Measurements from ENCODE around the gene STARD10.

Gene STARD10, protein sequence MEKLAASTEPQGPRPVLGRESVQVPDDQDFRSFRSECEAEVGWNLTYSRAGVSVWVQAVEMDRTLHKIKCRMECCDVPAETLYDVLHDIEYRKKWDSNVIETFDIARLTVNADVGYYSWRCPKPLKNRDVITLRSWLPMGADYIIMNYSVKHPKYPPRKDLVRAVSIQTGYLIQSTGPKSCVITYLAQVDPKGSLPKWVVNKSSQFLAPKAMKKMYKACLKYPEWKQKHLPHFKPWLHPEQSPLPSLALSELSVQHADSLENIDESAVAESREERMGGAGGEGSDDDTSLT

DNA sequence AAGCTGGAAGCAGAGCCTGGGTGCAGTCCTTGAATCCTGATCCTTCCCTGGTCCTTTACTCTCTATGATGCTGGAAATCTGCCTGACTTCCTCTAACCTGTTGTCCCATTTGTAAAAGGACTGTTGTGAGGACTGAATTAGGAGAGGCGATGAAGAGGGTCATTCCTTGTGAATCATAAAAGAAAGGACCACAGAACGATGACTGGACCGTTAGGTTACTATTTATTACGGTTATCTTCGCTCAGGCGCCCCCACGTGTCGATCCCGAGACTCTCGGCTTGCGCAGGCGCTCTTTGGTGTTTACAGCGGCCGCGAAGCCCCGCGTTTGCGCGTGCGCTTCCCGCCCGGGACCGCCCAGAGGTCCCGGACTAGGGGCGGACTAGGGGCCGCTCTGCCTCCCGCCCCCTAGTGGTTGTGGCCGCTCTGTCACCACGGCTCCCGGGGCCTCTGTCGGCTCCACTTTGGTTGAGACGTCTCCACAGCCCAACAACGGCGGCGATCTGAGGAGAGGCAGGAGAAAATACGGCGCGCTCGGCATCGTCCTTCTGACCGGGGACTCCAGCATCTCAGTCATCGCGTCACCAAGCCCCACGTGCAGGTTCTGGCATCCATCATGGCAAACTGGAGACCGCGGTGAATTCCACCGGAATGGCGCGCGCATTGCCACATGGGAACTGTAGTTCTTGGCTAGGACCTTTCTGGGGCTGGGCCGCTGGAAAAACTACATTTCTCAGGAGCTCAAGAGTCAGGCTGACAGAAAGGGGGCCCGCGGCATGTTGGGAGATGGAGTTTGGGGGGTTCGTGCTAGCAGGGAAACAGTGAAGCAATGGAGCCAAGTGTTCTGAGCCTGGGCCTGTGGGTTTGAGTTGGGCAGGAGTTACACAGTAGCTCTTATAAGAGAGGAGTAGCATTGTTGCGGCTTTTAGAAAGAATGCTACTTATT is at the start of gene STARD10:
STARD10 (minus strand) TSS at position 623 of the 943 bp plus-strand sequence. CDS start 12,866 bp downstream, outside the sequence.
- in situ Hi-C loops (cut with HindIII; ENCODE audit: low sequenced_read_pairs): no loop called here
- peak within 1 kb of the TSS; percentile 78 for H3K4me3 ChIP-seq (ENCODE audit: low read depth, low read length)
- peak; percentile 96 for DNase-seq (ENCODE audit: low read depth, low spot score)
- TF ChIP-seq, protein P1, sequence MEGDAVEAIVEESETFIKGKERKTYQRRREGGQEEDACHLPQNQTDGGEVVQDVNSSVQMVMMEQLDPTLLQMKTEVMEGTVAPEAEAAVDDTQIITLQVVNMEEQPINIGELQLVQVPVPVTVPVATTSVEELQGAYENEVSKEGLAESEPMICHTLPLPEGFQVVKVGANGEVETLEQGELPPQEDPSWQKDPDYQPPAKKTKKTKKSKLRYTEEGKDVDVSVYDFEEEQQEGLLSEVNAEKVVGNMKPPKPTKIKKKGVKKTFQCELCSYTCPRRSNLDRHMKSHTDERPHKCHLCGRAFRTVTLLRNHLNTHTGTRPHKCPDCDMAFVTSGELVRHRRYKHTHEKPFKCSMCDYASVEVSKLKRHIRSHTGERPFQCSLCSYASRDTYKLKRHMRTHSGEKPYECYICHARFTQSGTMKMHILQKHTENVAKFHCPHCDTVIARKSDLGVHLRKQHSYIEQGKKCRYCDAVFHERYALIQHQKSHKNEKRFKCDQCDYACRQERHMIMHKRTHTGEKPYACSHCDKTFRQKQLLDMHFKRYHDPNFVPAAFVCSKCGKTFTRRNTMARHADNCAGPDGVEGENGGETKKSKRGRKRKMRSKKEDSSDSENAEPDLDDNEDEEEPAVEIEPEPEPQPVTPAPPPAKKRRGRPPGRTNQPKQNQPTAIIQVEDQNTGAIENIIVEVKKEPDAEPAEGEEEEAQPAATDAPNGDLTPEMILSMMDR (IDR thresholded peaks at IDR 0.05; ENCODE audit: low read depth, low read length): peak; percentile 96

DNA sequence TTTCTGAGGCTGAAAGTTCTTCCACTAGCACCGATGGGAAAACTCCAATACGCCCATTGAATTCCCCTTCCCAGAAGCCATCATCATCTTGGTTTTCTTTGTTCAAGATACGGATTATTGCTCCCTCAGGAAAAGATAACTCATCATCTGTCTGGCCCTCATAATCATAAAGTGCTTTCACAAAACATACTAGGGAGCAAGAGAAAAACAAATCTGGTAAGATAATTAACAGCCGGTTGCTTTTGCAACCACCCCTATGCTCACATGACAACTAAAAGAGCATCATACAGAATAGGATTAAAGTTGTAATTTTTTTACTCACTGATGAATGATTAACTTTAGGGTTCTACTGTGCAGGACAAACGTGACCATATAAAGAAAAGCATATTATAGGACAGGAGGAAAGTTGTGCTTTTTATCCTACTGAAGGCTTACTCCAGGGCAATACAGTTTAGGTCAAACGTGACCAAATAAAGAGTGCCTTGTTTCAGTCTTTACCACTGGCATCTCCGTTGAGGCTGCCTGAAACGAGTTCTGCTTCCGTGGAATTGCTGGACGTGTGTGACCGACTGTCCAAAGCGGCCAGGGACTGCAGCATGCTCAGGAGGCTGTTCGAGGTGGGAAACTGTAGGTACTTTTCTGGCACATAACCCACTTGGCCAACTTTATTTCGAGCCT is 48.9 kb upstream of the STARD10 start:
- no peak overlapping the region for H3K4me3 ChIP-seq (ENCODE audit: low read depth, low read length)
- TF ChIP-seq, protein P1 (IDR thresholded peaks at IDR 0.05; ENCODE audit: low read depth, low read length): no peak
- no peak for DNase-seq (ENCODE audit: low read depth, low spot score)
- in situ Hi-C loops (cut with HindIII; ENCODE audit: low sequenced_read_pairs): no loop called here

DNA sequence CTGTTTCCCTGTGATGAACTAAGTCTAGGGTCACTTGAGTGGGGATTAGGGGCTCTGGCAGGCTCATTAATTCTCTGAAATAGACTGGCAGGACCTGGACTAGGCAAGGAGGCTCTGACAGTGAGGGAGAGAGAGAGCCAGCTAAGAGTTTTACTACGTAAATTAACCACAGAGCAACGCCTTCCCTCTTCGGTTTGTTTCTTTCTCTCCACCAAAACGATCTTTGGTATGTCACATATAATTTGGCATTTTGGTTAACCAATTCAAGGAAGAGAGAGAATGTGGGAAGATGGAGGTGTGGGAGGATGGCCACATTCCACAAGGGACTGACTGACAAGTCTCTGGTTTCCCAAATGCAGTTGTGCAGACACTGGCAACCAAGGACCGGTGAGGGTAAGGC is 48.3 kb upstream of the STARD10 start:
- H3K4me3 ChIP-seq (ENCODE audit: low read depth, low read length): no peak overlapping the region
- in situ Hi-C loops (cut with HindIII; ENCODE audit: low sequenced_read_pairs): no loop called here
- TF ChIP-seq, protein P1 (IDR thresholded peaks at IDR 0.05; ENCODE audit: low read depth, low read length): no peak
- no peak for DNase-seq (ENCODE audit: low read depth, low spot score)

DNA sequence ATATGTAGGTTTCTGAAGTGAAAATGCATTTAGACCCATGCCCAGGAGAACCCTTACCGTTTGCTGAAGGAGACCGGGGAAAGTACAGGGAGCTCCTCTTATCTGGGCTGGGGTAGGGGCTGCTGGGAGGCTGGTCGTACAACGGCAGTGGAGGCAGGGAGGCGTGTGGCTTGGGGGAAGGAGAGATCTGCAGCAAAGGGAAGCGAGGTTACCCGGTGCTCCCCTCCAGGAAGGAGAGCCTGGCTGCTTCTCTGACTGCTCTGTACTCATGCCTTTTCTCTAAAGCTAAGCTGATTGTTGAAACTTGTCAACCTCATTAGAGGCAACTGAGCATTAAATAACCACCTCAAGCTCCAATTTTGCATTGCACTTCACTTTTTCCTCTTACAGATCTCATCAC is 47.5 kb upstream of the STARD10 start:
- no peak for DNase-seq (ENCODE audit: low read depth, low spot score)

DNA sequence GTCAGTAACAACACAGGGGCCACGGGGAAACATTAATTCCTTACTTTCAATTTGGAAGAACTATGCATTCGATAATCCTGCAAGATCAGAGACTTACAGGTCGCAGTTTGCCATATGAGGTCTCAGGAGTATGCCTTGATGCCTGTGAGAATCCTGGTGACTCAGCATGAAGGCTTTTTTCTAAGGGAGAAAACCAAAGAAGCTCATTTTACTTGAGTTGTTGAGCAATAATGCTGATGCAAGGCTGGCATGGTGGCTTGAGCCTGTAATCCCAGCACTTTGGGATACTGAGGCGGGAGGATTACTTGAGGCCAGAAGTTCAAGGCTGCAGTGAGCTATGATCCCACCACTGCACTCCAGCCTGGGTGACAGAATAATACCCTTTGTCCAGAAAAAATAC is 46.9 kb upstream of the STARD10 start:
- no peak overlapping the region for H3K4me3 ChIP-seq (ENCODE audit: low read depth, low read length)
- DNase-seq (ENCODE audit: low read depth, low spot score): peak; percentile 84
- TF ChIP-seq, protein P1 (IDR thresholded peaks at IDR 0.05; ENCODE audit: low read depth, low read length): no peak
- in situ Hi-C loops (cut with HindIII; ENCODE audit: low sequenced_read_pairs): no loop called here

More for the DNA sequence above, 47.5 kb upstream of the STARD10 start:
- TF ChIP-seq, protein P1 (IDR thresholded peaks at IDR 0.05; ENCODE audit: low read depth, low read length): no peak
- no peak overlapping the region for H3K4me3 ChIP-seq (ENCODE audit: low read depth, low read length)
- in situ Hi-C loops (cut with HindIII; ENCODE audit: low sequenced_read_pairs): no loop called here

DNA sequence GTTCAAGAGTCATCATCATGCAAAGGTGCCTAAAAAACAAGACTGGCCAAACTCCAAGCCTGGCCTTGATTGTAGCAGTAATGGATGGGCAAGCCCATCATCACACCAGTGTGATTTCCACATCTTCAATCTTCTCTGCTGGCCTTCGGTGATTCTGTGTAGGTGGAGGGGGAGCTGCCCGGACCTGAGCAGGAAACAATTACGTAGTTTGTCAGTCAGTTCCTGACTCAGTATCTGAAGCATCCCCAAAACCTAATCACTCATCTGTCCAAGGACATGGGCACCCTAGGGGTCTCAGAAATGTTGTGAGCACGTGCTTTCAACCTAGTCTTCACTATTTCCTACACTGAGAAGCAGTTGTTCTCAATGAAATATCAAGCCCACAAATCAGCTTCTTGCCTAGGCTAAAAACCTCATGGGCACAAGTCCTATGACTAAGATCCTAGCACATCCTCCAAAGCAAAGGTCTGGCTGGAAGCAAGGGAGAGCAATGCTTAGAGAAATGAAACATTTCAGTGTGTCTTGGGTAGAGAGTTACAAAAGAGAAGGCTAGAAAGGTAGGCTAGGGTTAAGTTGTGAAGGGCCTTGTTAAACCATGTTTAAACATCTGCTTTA is 45.0 kb upstream of the STARD10 start:
- in situ Hi-C loops (cut with HindIII; ENCODE audit: low sequenced_read_pairs): no loop called here
- H3K4me3 ChIP-seq (ENCODE audit: low read depth, low read length): no peak overlapping the region
- peak; percentile 28 for DNase-seq (ENCODE audit: low read depth, low spot score)
- TF ChIP-seq, protein P1 (IDR thresholded peaks at IDR 0.05; ENCODE audit: low read depth, low read length): no peak

All from astrocyte of the spinal cord (primary cell).